Inflammatory macrophage treated with lipopolysaccharide for 4 hours (primary cell): Measurements from ENCODE around the gene PAOX.
A peak's percentile ranks its signal among the peaks of the same experiment; 100 is the strongest.
"Not testable (repeated sequence)": the region's sequence is repeated elsewhere in the genome, so short reads cannot be mapped to it uniquely, and the experiment has no call there.

Experiments used
- DNase-seq: peaks from one replicate; pipeline ENCODE4 v3.0.0-alpha.2; 2020

The PAOX gene

DNA sequence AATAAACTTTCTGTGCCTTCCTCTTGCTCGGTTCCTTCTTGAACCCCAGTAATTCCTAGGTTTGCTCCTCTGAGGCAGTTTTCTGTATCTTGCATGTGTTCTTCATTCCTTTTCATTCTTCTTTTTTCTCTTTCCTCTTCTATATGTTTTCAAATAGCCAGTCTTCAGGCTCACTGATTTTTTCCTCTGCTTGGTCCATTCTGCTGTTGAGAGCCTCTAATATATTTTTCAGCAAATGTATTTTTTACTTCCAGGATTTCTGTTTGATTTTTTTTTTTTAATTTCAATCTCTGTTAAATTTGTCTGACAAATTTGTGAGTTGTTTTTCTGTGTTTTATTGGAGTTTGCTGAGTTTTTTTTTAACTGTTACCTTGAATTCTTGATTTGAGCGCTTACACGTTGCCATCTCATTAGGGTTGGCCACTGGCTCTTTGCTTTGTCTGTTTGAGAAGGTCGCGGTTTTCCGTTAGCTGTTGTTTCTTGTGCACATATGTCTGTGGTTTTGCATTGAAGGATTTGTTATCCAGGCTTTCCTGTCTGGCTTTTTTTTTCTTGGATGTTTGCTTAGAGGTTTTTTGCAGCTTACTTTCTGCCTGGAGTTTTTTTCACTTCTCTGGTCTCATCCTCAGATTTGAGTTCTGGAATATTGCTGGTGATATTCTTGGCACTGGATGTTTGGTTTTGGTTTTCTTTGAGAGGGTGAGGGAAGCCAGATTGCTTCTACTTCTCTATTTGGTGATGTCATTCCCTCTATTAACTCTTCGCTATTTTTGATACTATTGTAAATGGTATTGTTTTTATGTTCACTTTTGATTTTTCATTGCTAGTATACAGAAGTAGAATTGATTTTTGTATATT is 32.7 kb downstream of the PAOX start:
- no peak for DNase-seq

DNA sequence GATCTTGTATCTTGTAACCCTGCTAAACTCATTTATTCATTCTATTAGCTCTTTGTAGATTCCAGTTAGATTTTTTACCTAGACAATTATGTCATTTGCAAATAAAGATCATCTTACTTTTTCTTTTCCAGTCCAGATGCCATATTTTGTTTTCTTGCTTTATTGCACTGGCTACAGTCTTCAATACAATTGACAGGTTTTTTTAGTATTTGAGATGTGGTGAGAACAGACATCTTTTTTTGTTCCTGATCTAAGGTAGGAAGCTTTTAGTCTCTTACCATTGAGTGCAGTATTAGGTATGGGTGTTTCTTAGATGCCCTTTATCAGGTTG is 33.3 kb downstream of the PAOX start:
- DNase-seq, result no peak

- not testable (repeated sequence) for DNase-seq
Observed at GRCh38 chr10:133414401-133414800, 35.3 kb downstream of the PAOX start.

- DNase-seq, result no peak
Observed at GRCh38 chr10:133415752-133416151, 36.7 kb downstream of the PAOX start.

DNA sequence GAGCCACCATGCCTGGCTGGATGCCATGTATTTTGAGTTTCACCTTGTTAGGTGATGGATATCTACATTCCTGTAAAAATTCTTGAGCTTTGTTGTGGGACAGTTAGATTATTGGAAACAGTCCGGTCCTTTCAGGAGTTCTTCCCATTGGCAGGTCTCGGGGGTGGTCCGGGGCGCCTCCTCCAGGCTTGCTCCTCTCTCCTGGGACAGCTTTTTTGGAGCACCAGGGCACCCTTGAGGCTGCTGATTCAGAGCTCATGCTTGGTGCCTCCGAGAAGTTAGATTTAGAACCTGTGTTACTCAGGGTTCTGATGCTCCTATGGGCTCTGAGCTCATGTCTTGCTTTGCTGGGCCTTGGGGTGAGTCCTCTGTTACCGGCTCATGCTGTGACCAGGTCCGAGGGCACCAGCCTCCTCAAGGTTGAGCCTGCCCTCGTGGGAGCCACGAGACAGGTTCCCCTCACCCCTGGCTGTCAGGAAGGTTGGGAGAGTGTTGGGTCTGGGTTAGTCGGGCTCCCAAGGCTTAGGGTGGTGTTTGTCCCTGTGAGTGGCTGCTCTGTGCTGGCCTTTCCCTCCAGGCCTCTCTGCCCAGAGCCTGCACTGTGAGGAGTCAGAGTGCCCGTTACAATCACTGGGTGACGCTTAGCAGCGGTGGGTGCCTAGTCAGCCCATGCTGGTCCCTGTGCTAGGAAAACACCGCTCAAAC is 39.4 kb downstream of the PAOX start:
- no peak for DNase-seq

- no peak for DNase-seq
Observed at GRCh38 chr10:133419211-133419950, 40.3 kb downstream of the PAOX start.

DNA sequence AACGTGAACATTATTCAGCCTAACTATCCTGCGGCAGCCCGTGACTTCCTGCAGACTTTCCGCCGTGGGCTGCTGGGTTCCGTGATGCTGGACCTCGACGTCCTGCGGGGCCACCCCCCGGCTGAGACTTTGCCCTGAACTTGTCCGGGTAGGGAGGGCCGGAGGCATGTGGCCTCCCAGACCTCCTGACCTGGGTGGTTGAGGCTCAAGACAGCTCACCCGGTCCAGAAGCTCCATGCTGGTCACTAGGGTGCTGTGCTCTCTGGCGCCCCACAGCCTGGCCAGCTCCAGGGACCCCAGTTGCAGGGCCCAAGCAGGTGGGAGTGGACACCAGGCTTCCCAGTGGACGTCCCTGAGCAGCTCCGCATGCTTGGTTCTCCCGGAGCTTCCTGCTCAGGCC is 41.0 kb downstream of the PAOX start:
- DNase-seq, result no peak

- no peak for DNase-seq
Observed at GRCh38 chr10:133420579-133420978, 41.5 kb downstream of the PAOX start.

DNA sequence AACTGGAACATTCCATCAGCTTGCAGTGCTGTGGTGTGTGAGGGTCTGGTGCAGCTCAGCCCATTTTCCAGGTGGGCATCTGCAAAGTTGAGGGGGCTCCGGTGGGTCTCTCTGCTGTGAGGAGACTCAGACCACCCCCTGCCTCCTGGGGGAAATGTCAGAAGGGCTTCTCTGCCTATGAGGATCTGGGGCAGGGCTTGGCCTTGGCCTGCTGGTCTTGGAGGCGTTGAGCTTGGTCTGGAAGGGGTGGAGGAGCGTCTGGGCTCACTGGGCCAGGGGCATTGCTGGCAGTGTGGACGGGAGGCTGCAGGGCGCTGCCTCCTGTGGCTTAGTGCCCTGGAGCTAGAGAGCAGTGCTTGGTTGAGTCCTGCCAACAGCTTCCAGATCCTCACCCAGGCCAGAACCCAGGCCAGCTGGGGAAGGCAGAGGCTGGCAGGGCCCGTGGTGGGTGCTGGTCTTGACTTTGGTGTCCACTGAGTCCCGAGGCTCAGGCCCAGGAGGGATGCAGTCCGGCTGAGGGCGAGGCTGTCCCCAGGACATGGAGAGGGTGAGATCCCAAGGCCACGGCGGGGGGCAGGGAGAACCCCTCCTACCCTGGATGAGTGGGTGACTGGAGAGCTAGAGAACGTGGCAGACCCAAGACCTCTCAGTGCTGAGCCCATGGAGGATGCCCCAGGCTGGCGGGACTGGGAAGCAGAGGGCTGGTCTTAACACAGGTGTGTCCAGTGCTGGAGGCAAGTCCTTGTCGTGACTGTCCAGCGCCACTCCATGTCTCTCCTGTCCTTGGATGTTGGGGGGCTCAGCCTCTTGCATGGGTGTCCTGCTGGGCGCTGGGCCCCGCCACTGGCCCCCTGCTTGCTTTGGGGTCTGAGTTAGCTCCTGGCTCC is 42.5 kb downstream of the PAOX start:
- DNase-seq, result no peak

DNA sequence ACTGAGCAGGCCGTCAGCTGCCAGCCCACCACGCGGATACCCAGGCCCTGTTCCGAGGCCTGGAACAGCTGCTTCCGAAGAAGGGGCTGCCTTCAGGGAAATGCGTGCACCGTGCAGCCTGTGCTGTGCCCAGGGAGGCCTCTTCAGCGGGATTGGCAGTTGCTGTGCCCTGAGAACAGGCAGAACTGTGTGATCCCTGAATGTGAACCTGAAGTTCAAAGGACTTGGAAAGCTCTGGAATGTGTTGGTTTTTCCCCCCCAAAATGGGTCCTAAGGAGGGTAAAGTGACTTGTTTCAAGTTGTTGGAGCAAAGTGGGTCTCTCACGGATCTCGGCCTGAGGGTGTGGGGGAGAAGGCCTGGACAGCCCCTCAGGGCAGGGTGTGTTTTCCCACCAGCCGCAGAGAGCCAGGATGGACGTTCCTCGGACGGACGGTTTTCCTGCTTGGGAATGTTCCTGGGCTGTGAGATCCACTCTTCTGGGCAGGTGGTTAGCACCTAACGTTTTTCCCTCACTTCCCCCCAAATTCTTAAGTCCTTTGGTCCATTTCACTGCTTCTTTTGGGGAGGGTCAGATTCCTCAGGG is 43.3 kb downstream of the PAOX start:
- DNase-seq, result no peak

GRCh38 chr10:133422807-133423771 is 44.0 kb downstream of the PAOX start:
- DNase-seq, result no peak

GRCh38 chr10:133424102-133424501 is 45.0 kb downstream of the PAOX start:
- DNase-seq, result not testable (repeated sequence)

- not testable (repeated sequence) for DNase-seq
Observed at GRCh38 chr10:133424601-133425000, 45.5 kb downstream of the PAOX start, which contains the start of gene SPRN. Gene SPRN (minus strand): TSS chr10:133424625. CDS start chr10:133423681, 944 bp downstream.

GRCh38 chr10:133429571-133429970 is 50.5 kb downstream of the PAOX start:
- DNase-seq, result not testable (repeated sequence)

DNA sequence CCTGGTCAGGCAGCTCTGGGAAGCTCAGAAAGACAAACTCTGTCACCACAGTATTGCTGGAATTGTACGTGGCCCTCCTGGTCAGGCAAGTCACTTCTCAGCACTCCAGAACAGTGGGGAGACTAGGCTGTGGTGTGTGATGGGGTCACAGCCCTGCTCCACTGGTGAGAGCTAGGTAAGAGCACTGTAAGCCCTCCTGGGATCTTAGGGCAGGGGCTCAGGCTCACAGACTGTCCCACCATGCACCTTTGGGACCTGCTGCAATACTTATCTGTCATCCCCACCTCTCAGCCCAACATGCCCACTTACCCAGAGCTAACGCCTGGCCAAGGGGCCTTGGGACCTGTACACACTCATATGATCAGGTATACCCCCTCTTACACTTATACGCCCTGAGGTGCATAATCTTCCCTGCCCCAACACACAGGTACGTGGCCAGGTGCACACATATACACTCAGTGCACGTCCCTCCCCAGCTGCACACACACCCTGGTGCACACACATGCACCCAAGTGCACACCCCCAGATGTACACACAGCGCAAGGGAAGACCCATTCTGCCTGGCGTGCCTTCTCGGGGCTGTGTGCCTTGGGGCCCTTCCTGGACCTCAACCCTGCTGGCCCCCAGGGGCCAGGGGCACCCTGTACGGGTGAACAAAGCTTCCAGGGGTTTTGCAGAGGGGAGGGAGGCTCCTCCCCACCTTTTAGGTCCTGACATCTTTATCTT is 53.0 kb downstream of the PAOX start:
- not testable (repeated sequence) for DNase-seq

DNA sequence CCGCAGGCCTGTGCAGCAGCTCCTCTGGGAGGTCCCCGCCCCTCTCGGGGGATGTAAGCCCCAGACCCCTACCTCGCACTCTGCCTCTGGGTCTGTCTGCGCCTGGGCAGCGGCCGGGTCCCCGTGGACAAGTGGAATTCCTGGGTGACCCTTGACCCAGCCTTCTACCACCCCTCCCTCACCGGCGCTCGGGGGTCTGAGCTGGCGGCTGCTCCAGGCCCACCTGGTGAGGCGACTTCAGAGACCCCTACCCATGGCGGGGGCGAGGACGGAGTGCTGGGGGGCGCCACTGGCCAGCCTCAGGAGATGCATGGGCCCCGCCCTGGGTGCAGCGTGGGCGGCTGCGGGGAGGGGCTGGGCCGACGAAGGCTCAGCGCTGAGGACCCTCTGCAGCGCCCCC is 53.7 kb downstream of the PAOX start:
- not testable (repeated sequence) for DNase-seq

DNA sequence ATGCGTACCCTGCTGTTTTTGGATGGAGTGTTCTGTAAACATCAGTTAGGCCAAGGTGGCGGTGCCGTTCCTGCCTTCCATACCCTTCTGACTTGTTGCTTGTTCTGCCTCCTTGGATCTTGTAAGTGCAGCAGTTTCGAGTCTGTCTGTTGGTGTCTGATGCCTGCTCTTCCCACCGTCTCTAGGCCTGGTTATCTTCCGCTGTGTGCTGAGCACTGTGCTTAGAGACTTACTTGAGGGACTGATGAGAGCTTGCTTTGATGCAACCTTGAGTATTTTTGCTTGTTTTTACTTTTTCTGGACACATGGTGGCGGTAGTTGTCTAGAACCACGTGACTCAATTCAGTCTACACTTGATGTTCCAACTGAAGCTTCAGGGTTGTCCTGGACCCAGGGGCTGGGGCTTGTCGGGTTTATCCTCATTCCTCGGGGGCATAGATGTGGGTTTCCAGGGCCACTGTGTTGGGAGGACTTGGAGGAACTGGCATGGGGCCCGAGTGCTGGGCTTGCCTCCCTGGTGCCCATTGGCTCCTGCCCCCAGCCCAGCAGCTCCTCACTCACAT is 59.7 kb downstream of the PAOX start:
- DNase-seq, result peak; percentile 41

GRCh38 chr10:133439517-133440461 is 60.7 kb downstream of the PAOX start:
- DNase-seq, result no peak
